ENCODE results near the gene L1CAM.
A peak's percentile ranks its signal among the peaks of the same experiment; 100 is the strongest.

L1CAM gene

GRCh38 chrX:153862369-153863250, 23.4 kb downstream of the L1CAM start:
- DNase-seq, result no peak

GRCh38 chrX:153861733-153862310, 24.2 kb downstream of the L1CAM start:
- DNase-seq, result no peak

GRCh38 chrX:153861151-153861550, 24.8 kb downstream of the L1CAM start:
- DNase-seq, result no peak

GRCh38 chrX:153857348-153857903, 28.5 kb downstream of the L1CAM start:
- no peak for DNase-seq

GRCh38 chrX:153854702-153855101, 31.3 kb downstream of the L1CAM start:
- no peak for DNase-seq

GRCh38 chrX:153853902-153854267, 32.1 kb downstream of the L1CAM start:
- no peak for DNase-seq

- no peak for DNase-seq
Observed at GRCh38 chrX:153853180-153853901, 32.6 kb downstream of the L1CAM start.

GRCh38 chrX:153851981-153852380, 34.0 kb downstream of the L1CAM start:
- no peak for DNase-seq

- DNase-seq, result no peak
Observed at GRCh38 chrX:153848325-153848724, 37.6 kb downstream of the L1CAM start.

- no peak for DNase-seq
Observed at GRCh38 chrX:153845842-153846241, 40.1 kb downstream of the L1CAM start.

GRCh38 chrX:153845195-153845594, 40.8 kb downstream of the L1CAM start:
- DNase-seq, result no peak

- DNase-seq, result no peak
Observed at GRCh38 chrX:153844509-153845082, 41.4 kb downstream of the L1CAM start.

- no peak for DNase-seq
Observed at GRCh38 chrX:153836921-153837320, 49.1 kb downstream of the L1CAM start.

- no peak for DNase-seq
Observed at GRCh38 chrX:153832728-153833127, 53.2 kb downstream of the L1CAM start.

- no peak for DNase-seq
Observed at GRCh38 chrX:153831429-153832150, 54.4 kb downstream of the L1CAM start.

GRCh38 chrX:153830640-153831428, 55.1 kb downstream of the L1CAM start:
- no peak for DNase-seq

GRCh38 chrX:153829799-153830639, 56.0 kb downstream of the L1CAM start, which contains the start of gene PDZD4:
Gene PDZD4 (minus strand): TSS chrX:153830544. CDS start chrX:153830298, 246 bp downstream.
- peak; percentile 24 for DNase-seq

GRCh38 chrX:153829549-153829798, 56.5 kb downstream of the L1CAM start:
- no peak for DNase-seq

GRCh38 chrX:153828723-153829548, 57.0 kb downstream of the L1CAM start:
- no peak for DNase-seq

GRCh38 chrX:153828308-153828707, 57.7 kb downstream of the L1CAM start:
- no peak for DNase-seq

All from CD4-positive, alpha-beta T cell treated with Interleukin-10 for 1 hour (primary cell).